ENCODE data around the gene PTPRZ1. TPM values are rescaled to one million over a fixed set of nuclear protein-coding genes. Genes with fewer than 3 reads are reported as not detected.

PTPRZ1 gene
- polyA plus RNA-seq, 2 of the 4 experiments (the other 2 are of a cell fraction), result not detected

Small RNA genes within 50 kb of the gene (small RNA-seq; reads per million reads assigned to genes)
- 0 reads per million in 6 experiments for gene RNU7-154P
